HepG2 (cell line): ENCODE data around the gene C16orf89. TPM values are rescaled to one million over a fixed set of nuclear protein-coding genes. Genes with fewer than 3 reads are reported as not detected.

Source experiments
- ATF1 ChIP-seq: IDR thresholded peaks from 2 replicates; pipeline ENCODE4 v1.6.1; 2016; ENCODE audit warnings: mild to moderate bottlenecking, control low read depth
- ELF4 ChIP-seq: sonication (generic); formaldehyde crosslinking; IDR thresholded peaks from 2 replicates; pipeline ENCODE4 v1.5.0; 2020; ENCODE audit warnings: missing genetic modification reagents, mild to moderate bottlenecking, moderate library complexity, borderline replicate concordance
- HDAC2 ChIP-seq: sonication (generic); formaldehyde crosslinking; IDR thresholded peaks from 2 replicates; pipeline ENCODE4 v1.4.0; 2020; ENCODE audit warnings: missing genetic modification reagents
- NFAT5 ChIP-seq: sonication (generic); formaldehyde crosslinking; IDR thresholded peaks from 2 replicates; pipeline ENCODE4 v1.4.0; 2020; ENCODE audit warnings: missing genetic modification reagents
- POLR2A ChIP-seq, 2 experiments: IDR thresholded peaks; 2 replicates each; pipeline ENCODE4 v1.6.1; 2011; ENCODE audit warnings: low read depth in 2 of 2, low read length in 2 of 2, mild to moderate bottlenecking in 1 of 2, moderate library complexity in 1 of 2; ENCODE audit not compliant: insufficient read depth in 1 of 2
- PRDM10 ChIP-seq: sonication (generic); formaldehyde crosslinking; IDR thresholded peaks from 2 replicates; pipeline ENCODE4 v1.4.0; 2020; ENCODE audit warnings: low read depth, missing genetic modification reagents
- PRPF4 ChIP-seq: fragments of 200-400 bp; formaldehyde crosslinking; IDR thresholded peaks from 2 replicates; pipeline ENCODE4 v1.6.1; 2016; ENCODE audit warnings: low read length, low read depth; ENCODE audit not compliant: poor library complexity, severe bottlenecking
- TARDBP ChIP-seq: sonication (generic); formaldehyde crosslinking; IDR thresholded peaks from 2 replicates; pipeline ENCODE4 v1.8.0; 2022; ENCODE audit warnings: mild to moderate bottlenecking, missing genetic modification reagents
- TFE3 ChIP-seq: IDR thresholded peaks from 2 replicates; pipeline ENCODE4 v1.6.1; 2016
- ZBTB49 ChIP-seq: sonication (generic); formaldehyde crosslinking; IDR thresholded peaks from 2 replicates; pipeline ENCODE4 v1.4.0; 2020; ENCODE audit warnings: missing genetic modification reagents, borderline replicate concordance
- ZFP36L2 ChIP-seq: sonication (generic); formaldehyde crosslinking; IDR thresholded peaks from 2 replicates; pipeline ENCODE4 v1.4.0; 2020; ENCODE audit warnings: missing genetic modification reagents
- ZNF296 ChIP-seq: sonication (generic); formaldehyde crosslinking; conservative IDR thresholded peaks from 2 replicates; pipeline ENCODE4 v1.5.0; 2020; ENCODE audit warnings: mild to moderate bottlenecking, missing genetic modification reagents
- ZNF577 ChIP-seq: sonication (generic); formaldehyde crosslinking; IDR thresholded peaks from 2 replicates; pipeline ENCODE4 v1.4.0; 2020; ENCODE audit warnings: mild to moderate bottlenecking, low read depth, missing genetic modification reagents, borderline replicate concordance
- ZNF691 ChIP-seq: sonication (generic); formaldehyde crosslinking; IDR thresholded peaks from 2 replicates; pipeline ENCODE4 v1.4.0; 2020; ENCODE audit warnings: missing genetic modification reagents, low read depth, mild to moderate bottlenecking, borderline replicate concordance
- ZNF784 ChIP-seq: sonication (generic); formaldehyde crosslinking; IDR thresholded peaks from 2 replicates; pipeline ENCODE4 v1.5.1; 2020; ENCODE audit warnings: missing genetic modification reagents, mild to moderate bottlenecking, borderline replicate concordance
- polyA plus RNA-seq, 8 experiments: library from polyadenylated mRNA; depleted of rRNA in 3 of 8; stranded (reverse) in 7 of 8; unstranded in 1 of 8; fragments of >200 nt; fragmentation: Illumina TruSeq in 4 of 8; extraction: Trizol in 4 of 8; gene quantifications; 2 replicates each; pipeline versions ENCODE4 v1.2.1 to v1.2.3, GENCODE V29; 2011 to 2016; ENCODE audit warnings: low read depth in 4 of 8, missing spikeins in 1 of 8, mixed read lengths in 1 of 8; ENCODE audit not compliant: insufficient read depth in 1 of 8
- total RNA-seq, 5 experiments: library from RNA; depleted of rRNA; stranded (reverse); fragments of >200 nt; fragmentation: Illumina TruSeq; extraction: Trizol; gene quantifications; 2 replicates each; pipeline ENCODE4 v1.2.3, GENCODE V29; 2016; ENCODE audit warnings: low read depth in 1 of 5

The C16orf89 gene
- total and polyA plus RNA-seq, 2 of the 13 experiments (the other 11 are each of a cell fraction or from before 2014, with no cell fraction given), result 1.9 to 3.4 TPM

GRCh38 chr16:5025171-5025632, 40.6 kb downstream of the C16orf89 start (continued):
- TF ChIP-seq NFAT5 (CRISPR knock-in tag), result no peak
- no peak for TF ChIP-seq TFE3 (CRISPR knock-in tag)
- no peak for TF ChIP-seq ZNF784 (CRISPR knock-in tag)
- no peak for TF ChIP-seq ZBTB49 (CRISPR knock-in tag)
- TF ChIP-seq ZFP36L2 (CRISPR knock-in tag), result no peak
- TF ChIP-seq ATF1, result no peak
- TF ChIP-seq ZNF577 (CRISPR knock-in tag), result no peak
- no peak for TF ChIP-seq ZNF691
- no peak for TF ChIP-seq POLR2A (IDR thresholded peaks at IDR 0.05; ENCODE audit: insufficient read depth in 1 of 2, low read depth in 2 of 2, low read length in 2 of 2)
- TF ChIP-seq TARDBP (CRISPR knock-in tag), result no peak
- no peak for TF ChIP-seq ZNF296 (CRISPR knock-in tag)
- no peak for TF ChIP-seq PRPF4
- no peak for TF ChIP-seq HDAC2 (CRISPR knock-in tag)
- TF ChIP-seq ELF4, result no peak
- TF ChIP-seq PRDM10 (CRISPR knock-in tag), result no peak
